T-cell (primary cell): ENCODE results near the gene ADAP1. TPM values are rescaled to one million over a fixed set of nuclear protein-coding genes. Genes with fewer than 3 reads are reported as not detected.

ENCODE experiments used
- ATAC-seq, 4 experiments: fragments of 200-7000 bp in 3 of 4; fragments of 150-1000 bp in 1 of 4; cut with Tn5 transposase; replicated peaks in 1 of 4; 1 replicate in 3 of 4; 2 replicates in 1 of 4; pipeline ENCODE4 v1.10.0; 2021; ENCODE audit warnings: moderate library complexity in 3 of 4, mild to moderate bottlenecking in 2 of 4, moderate number of reproducible peaks in 1 of 4
- CTCF ChIA-PET, 2 donors: fragments of 300-600 bp; sonication (Branson Sonifier 250); formaldehyde crosslinking; loops; one replicate each; lab custom pipeline; 2022; ENCODE audit warnings: antibody characterized with exemption in 2 of 2; lab: Charles Lee
- POLR2A ChIA-PET, 2 donors: fragments of 300-600 bp; sonication (Branson Sonifier 250); formaldehyde crosslinking; loops; one replicate each; lab custom pipeline; 2022; ENCODE audit warnings: antibody characterized with exemption in 2 of 2; lab: Charles Lee
- DNase-seq, 35 experiments: peaks; one replicate each; pipeline versions ENCODE4 v3.0.0 to v3.0.0-alpha.2; 2013 to 2023
- H3K27ac ChIP-seq: one replicate; pipeline ENCODE4 v1.5.1; 2013; ENCODE audit warnings: low read length
- H3K27me3 ChIP-seq, 2 experiments: replicated peaks in 1 of 2; 1 replicate in 1 of 2; 2 replicates in 1 of 2; pipeline versions ENCODE4 v1.6.1 to v1.7.0; 2013; ENCODE audit warnings: low read length in 1 of 2, mixed read lengths in 1 of 2; ENCODE audit not compliant: control insufficient read depth in 2 of 2, insufficient read depth in 2 of 2; ENCODE audit errors: extremely low read depth in 1 of 2
- H3K36me3 ChIP-seq, 2 donors: 1 replicate in 1 of 2; 2 replicates in 1 of 2; pipeline versions ENCODE4 v1.6.1 to v1.7.0; 2013; ENCODE audit warnings: low read length in 1 of 2; ENCODE audit not compliant: control insufficient read depth in 2 of 2, insufficient read depth in 1 of 2; ENCODE audit errors: extremely low read depth in 1 of 2
- H3K4me1 ChIP-seq, 2 experiments: 1 replicate in 1 of 2; 2 replicates in 1 of 2; pipeline versions ENCODE4 v1.6.1 to v1.7.0; 2013; ENCODE audit warnings: low read length in 2 of 2, mixed read lengths in 1 of 2; ENCODE audit not compliant: insufficient read depth in 2 of 2, control insufficient read depth in 1 of 2; ENCODE audit errors: extremely low read depth in 1 of 2
- H3K4me3 ChIP-seq, 2 donors: 1 replicate in 1 of 2; 2 replicates in 1 of 2; pipeline versions ENCODE4 v1.5.1 to v1.7.0; 2013; ENCODE audit warnings: mild to moderate bottlenecking in 2 of 2, low read length in 1 of 2, moderate library complexity in 1 of 2; ENCODE audit not compliant: control insufficient read depth in 1 of 2; ENCODE audit errors: extremely low read depth in 1 of 2
- H3K9me3 ChIP-seq: 2 replicates; pipeline ENCODE4 v1.7.0; 2013
- H3K27ac Mint-ChIP-seq, 2 donors: one replicate each; pipeline ENCODE4 v1.8.0; 2020 to 2021; ENCODE audit warnings: mild to moderate bottlenecking in 2 of 2, mixed read lengths in 2 of 2
- H3K27me3 Mint-ChIP-seq, 2 donors: one replicate each; pipeline ENCODE4 v1.8.0; 2021 to 2022; ENCODE audit warnings: mixed read lengths in 2 of 2
- H3K36me3 Mint-ChIP-seq: one replicate; pipeline ENCODE4 v1.8.0; 2021; ENCODE audit warnings: mixed read lengths
- H3K4me1 Mint-ChIP-seq, 3 donors: one replicate each; pipeline ENCODE4 v1.8.0; 2020 to 2022; ENCODE audit warnings: mixed read lengths in 3 of 3, mild to moderate bottlenecking in 1 of 3
- H3K4me3 Mint-ChIP-seq, 3 donors: one replicate each; pipeline ENCODE4 v1.8.0; 2020 to 2022; ENCODE audit warnings: mild to moderate bottlenecking in 3 of 3, mixed read lengths in 3 of 3, moderate library complexity in 3 of 3
- H3K9me3 Mint-ChIP-seq, 3 donors: one replicate each; pipeline ENCODE4 v1.8.0; 2020 to 2022; ENCODE audit warnings: mixed read lengths in 3 of 3
- WGBS: methylation state at CpG from one replicate; pipeline ENCODE4 v1.1.5; 2013; ENCODE audit warnings: missing lambda C conversion rate; ENCODE audit not compliant: insufficient coverage; 5-methylcytosine and 5-hydroxymethylcytosine counted together
- total RNA-seq, 35 experiments: library from RNA in 6 of 35; stranded (reverse) in 6 of 35; fragments of 120-200 nt in 1 of 35; gene quantifications; one replicate each; pipeline versions ENCODE4 v1.2.1 to v1.2.4 and lab custom pipeline; 2013 to 2026

ADAP1 gene
- total RNA-seq, 5 donors from 2014 or later (not counting 1 experiment from before 2014, with no cell fraction given): 10.6 to 26.9 (median 23.5) TPM

- ChIA-PET POLR2A (no interaction called here), CTCF (interaction anchor here (0.5 to 4.1 kb wide), 10 partner anchors 13 to 177 kb away, joined by 3 to 59 read pairs (median 4); partner anchors contain the start of gene COX19 (in 1 of the 2))
- H3K4me1 Mint-ChIP-seq: peaks cover 4 to 5% (median 4%) of the 10 kb centered on the region in 3 donors
- H3K27ac ChIP-seq: no peak overlapping the region
- DNase-seq: peak; percentile 80 to 96 (median 92)
- no peak overlapping the region for H3K4me3 ChIP-seq
- H3K36me3 Mint-ChIP-seq: peaks cover 3% of the 10 kb centered on the region
- peaks cover 0 to 13% of the 10 kb centered on the region in 2 experiments for H3K4me1 ChIP-seq
- H3K9me3 Mint-ChIP-seq: no peaks in the 10 kb centered on the region
- H3K27me3 ChIP-seq: peaks cover 0 to 17% of the 10 kb centered on the region in 2 experiments
- H3K27ac Mint-ChIP-seq: no peak overlapping the region
- 9% methylated on average over 27 of the region's 34 CpGs for WGBS
- no peaks in the 10 kb centered on the region for H3K9me3 ChIP-seq
- no peak overlapping the region for H3K4me3 Mint-ChIP-seq
- peaks cover 0 to 2% of the 10 kb centered on the region in 2 donors for H3K27me3 Mint-ChIP-seq
- H3K36me3 ChIP-seq: peaks cover 0 to 5% of the 10 kb centered on the region in 2 donors
- peak; percentile 99 for ATAC-seq
These were observed 38.5 kb upstream of the ADAP1 start for GRCh38 chr7:992709-993607.

GRCh38 chr7:991729-992656, 37.5 kb upstream of the ADAP1 start:
- Mint-ChIP-seq H3K9me3 (no peaks in the 10 kb centered on the region), H3K27ac (no peak overlapping the region), H3K27me3 (peaks cover 0 to 3% of the 10 kb centered on the region in 2 donors), H3K4me1 (peaks cover 4 to 5% (median 4%) of the 10 kb centered on the region in 3 donors), H3K4me3 (no peak overlapping the region), H3K36me3 (no peaks in the 10 kb centered on the region)
- CTCF ChIA-PET: interaction anchor here (0.6 to 4.1 kb wide), 4 partner anchors 17 to 73 kb away, joined by 3 to 59 read pairs (median 14); partner anchors contain the start of gene COX19 (in 1 of the 2)
- ATAC-seq (no peak), DNase-seq (no peak)
- Histone ChIP-seq H3K4me3 (no peak overlapping the region), H3K27ac (no peak overlapping the region), H3K36me3 (no peaks in the 10 kb centered on the region), H3K9me3 (no peaks in the 10 kb centered on the region), H3K4me1 (peaks cover 0 to 13% of the 10 kb centered on the region in 2 experiments), H3K27me3 (peaks cover 0 to 27% of the 10 kb centered on the region in 2 experiments)
- 89% methylated on average over 15 of the region's 34 CpGs for WGBS
- POLR2A ChIA-PET: no interaction called here

- Histone ChIP-seq H3K4me1 (peaks cover 0 to 13% of the 10 kb centered on the region in 2 experiments), H3K27ac (no peak overlapping the region), H3K27me3 (peaks cover 0 to 35% of the 10 kb centered on the region in 2 experiments), H3K9me3 (no peaks in the 10 kb centered on the region), H3K4me3 (no peak overlapping the region), H3K36me3 (no peaks in the 10 kb centered on the region)
- peaks cover 4 to 5% (median 4%) of the 10 kb centered on the region in 3 donors for H3K4me1 Mint-ChIP-seq
- no peaks in the 10 kb centered on the region for H3K36me3 Mint-ChIP-seq
- ChIA-PET CTCF (interaction anchor here in 1 of 2 donors (1.1 kb wide), 1 partner anchor 13 kb away, joined by 3 read pairs; no protein-coding TSS in a partner anchor), POLR2A (interaction anchor here in 1 of 2 donors (0.7 kb wide), 1 partner anchor 184 kb away, joined by 4 read pairs; no protein-coding TSS in a partner anchor)
- no peak for DNase-seq
- H3K27ac Mint-ChIP-seq: no peak overlapping the region
- ATAC-seq: no peak
- no peaks in the 10 kb centered on the region for H3K9me3 Mint-ChIP-seq
- WGBS: 84% methylated on average over 23 of the region's 35 CpGs
- H3K27me3 Mint-ChIP-seq: peaks cover 3 to 4% of the 10 kb centered on the region in 2 donors
- no peak overlapping the region for H3K4me3 Mint-ChIP-seq
These were observed 36.7 kb upstream of the ADAP1 start for GRCh38 chr7:990933-991728.

GRCh38 chr7:990352-990932, 36.0 kb upstream of the ADAP1 start:
- H3K27ac ChIP-seq: no peak overlapping the region
- peaks cover 0 to 13% of the 10 kb centered on the region in 2 experiments for H3K4me1 ChIP-seq
- DNase-seq: no peak
- Mint-ChIP-seq H3K4me1 (peaks cover 4 to 5% (median 4%) of the 10 kb centered on the region in 3 donors), H3K4me3 (no peak overlapping the region), H3K27me3 (peaks cover 4 to 9% of the 10 kb centered on the region in 2 donors), H3K9me3 (no peaks in the 10 kb centered on the region), H3K36me3 (no peaks in the 10 kb centered on the region), H3K27ac (no peak overlapping the region)
- WGBS: 93% methylated on average over 29 of the region's 36 CpGs
- peaks cover 0 to 42% of the 10 kb centered on the region in 2 experiments for H3K27me3 ChIP-seq
- POLR2A ChIA-PET: interaction anchor here in 1 of 2 donors (0.7 kb wide), 1 partner anchor 185 kb away, joined by 4 read pairs; no protein-coding TSS in a partner anchor
- CTCF ChIA-PET: interaction anchor here in 1 of 2 donors (1.1 kb wide), 1 partner anchor 12 kb away, joined by 3 read pairs; no protein-coding TSS in a partner anchor
- ATAC-seq: no peak
- no peak overlapping the region for H3K4me3 ChIP-seq
- H3K9me3 ChIP-seq: no peaks in the 10 kb centered on the region
- H3K36me3 ChIP-seq: no peaks in the 10 kb centered on the region

GRCh38 chr7:988963-989529, 34.6 kb upstream of the ADAP1 start:
- no peak for DNase-seq
- POLR2A ChIA-PET: interaction anchor here in 1 of 2 donors (0.6 kb wide), 1 partner anchor 31 kb away, joined by 3 read pairs; no protein-coding TSS in a partner anchor
- Mint-ChIP-seq H3K27me3 (peaks cover 4 to 10% of the 10 kb centered on the region in 2 donors), H3K4me3 (no peak overlapping the region), H3K4me1 (peaks cover 4 to 5% (median 4%) of the 10 kb centered on the region in 3 donors), H3K36me3 (no peaks in the 10 kb centered on the region), H3K9me3 (no peaks in the 10 kb centered on the region), H3K27ac (no peak overlapping the region)
- no peaks in the 10 kb centered on the region for H3K36me3 ChIP-seq
- no peaks in the 10 kb centered on the region for H3K9me3 ChIP-seq
- H3K4me3 ChIP-seq: no peak overlapping the region
- no peak for ATAC-seq
- CTCF ChIA-PET: no interaction called here
- peaks cover 0 to 53% of the 10 kb centered on the region in 2 experiments for H3K27me3 ChIP-seq
- peaks cover 0 to 13% of the 10 kb centered on the region in 2 experiments for H3K4me1 ChIP-seq
- WGBS: 82% methylated on average over 15 of the region's 15 CpGs
- H3K27ac ChIP-seq: no peak overlapping the region
